ENCODE measurements around the gene LIPN. TPM values are rescaled to one million over a fixed set of nuclear protein-coding genes. Genes with fewer than 3 reads are reported as not detected.

LIPN gene
- total RNA-seq (1 to 10 TPM in 1 of 5 donors, not detected in 4; 1.1 TPM), polyA plus RNA-seq (not detected)
- long read RNA-seq, donor 1 = 0 reads
- long read RNA-seq, donor 2 = 0 reads
- long read RNA-seq, donor 3 = 0 reads
- long read RNA-seq, donor 4 = 0 reads
- long read RNA-seq, donor 5 = 0 reads
- long read RNA-seq, donor 6 = 0 reads
- long read RNA-seq, donor 7 = 0 reads
- long read RNA-seq, donor 8 = 0 reads
- long read RNA-seq, donor 9 = 0 reads
- long read RNA-seq, donor 10 = 0 reads

- H3K36me3 ChIP-seq = no peaks in the 10 kb centered on the region
- no peaks in the 10 kb centered on the region for H3K27me3 ChIP-seq
- TF ChIP-seq POLR2A (IDR thresholded peaks at IDR 0.05) (no peak), CTCF (IDR thresholded peaks at IDR 0.05) (no peak), EP300 (IDR thresholded peaks at IDR 0.05) (no peak), POLR2AphosphoS5 (IDR thresholded peaks at IDR 0.05) (no peak)
- no peaks in the 10 kb centered on the region for H3K4me1 ChIP-seq
- 78 to 89% (median 87%) methylated on average over 7 of the region's 7 CpGs for WGBS, 5 donors
- peak within 1 kb of the TSS in 1 of 5 donors; percentile 40 for H3K27ac ChIP-seq
- intact Hi-C loops (cut with DNase I; ENCODE audit: low total_unique reads) = no loop called here
- H3K4me3 ChIP-seq = no peak within 1 kb of the TSS
- DNase-seq = peak in 1 of 2 donors; percentile 9
- H3K9me3 ChIP-seq = no peaks in the 10 kb centered on the region
These were observed at the start of gene LIPN for GRCh38 chr10:88759366-88760101. Gene LIPN (plus strand): TSS chr10:88760020. CDS start chr10:88761406, 1,386 bp downstream.

GRCh38 chr10:88715517-88715916 is 44.3 kb upstream of the LIPN start:
- H3K36me3 ChIP-seq = no peaks in the 10 kb centered on the region
- H3K27me3 ChIP-seq = no peaks in the 10 kb centered on the region
- no peaks in the 10 kb centered on the region for H3K4me1 ChIP-seq
- intact Hi-C loops (cut with DNase I; ENCODE audit: low total_unique reads) = no loop called here
- H3K4me3 ChIP-seq = no peak overlapping the region
- no peaks in the 10 kb centered on the region for H3K9me3 ChIP-seq
- WGBS, 5 donors = 89 to 100% (median 97%) methylated on average over 1 of the region's 1 CpG
- no peak overlapping the region for H3K27ac ChIP-seq
- TF ChIP-seq POLR2AphosphoS5 (IDR thresholded peaks at IDR 0.05) (no peak), EP300 (IDR thresholded peaks at IDR 0.05) (no peak), CTCF (IDR thresholded peaks at IDR 0.05) (no peak), POLR2A (IDR thresholded peaks at IDR 0.05) (no peak)
- no peak for DNase-seq

GRCh38 chr10:88721392-88721791 is 38.4 kb upstream of the LIPN start:
- 72 to 87% (median 84%) methylated on average over 4 of the region's 4 CpGs for WGBS, 5 donors

GRCh38 chr10:88725798-88726197 is 34.0 kb upstream of the LIPN start:
- Histone ChIP-seq H3K9me3 (no peaks in the 10 kb centered on the region), H3K36me3 (no peaks in the 10 kb centered on the region), H3K4me3 (no peak overlapping the region), H3K4me1 (no peaks in the 10 kb centered on the region), H3K27ac (no peak overlapping the region), H3K27me3 (no peaks in the 10 kb centered on the region)
- no peak for DNase-seq
- 21 to 48% (median 47%) methylated on average over 1 of the region's 1 CpG for WGBS, 5 donors
- intact Hi-C loops (cut with DNase I; ENCODE audit: low total_unique reads) = no loop called here
- no peak for TF ChIP-seq POLR2A (IDR thresholded peaks at IDR 0.05)
- TF ChIP-seq POLR2AphosphoS5 (IDR thresholded peaks at IDR 0.05) = no peak
- no peak for TF ChIP-seq CTCF (IDR thresholded peaks at IDR 0.05)
- no peak for TF ChIP-seq EP300 (IDR thresholded peaks at IDR 0.05)

More at GRCh38 chr10:88721392-88721791, 38.4 kb upstream of the LIPN start:
- intact Hi-C loops (cut with DNase I; ENCODE audit: low total_unique reads) = no loop called here
- Histone ChIP-seq H3K9me3 (no peaks in the 10 kb centered on the region), H3K4me1 (no peaks in the 10 kb centered on the region), H3K27ac (no peak overlapping the region), H3K4me3 (no peak overlapping the region), H3K27me3 (no peaks in the 10 kb centered on the region), H3K36me3 (no peaks in the 10 kb centered on the region)
- no peak for DNase-seq
- TF ChIP-seq CTCF (IDR thresholded peaks at IDR 0.05) = no peak
- no peak for TF ChIP-seq EP300 (IDR thresholded peaks at IDR 0.05)
- TF ChIP-seq POLR2A (IDR thresholded peaks at IDR 0.05) = no peak
- no peak for TF ChIP-seq POLR2AphosphoS5 (IDR thresholded peaks at IDR 0.05)

All from stomach (tissue), 19 donors.